Measurements from ENCODE around the gene CDK15.

DNA sequence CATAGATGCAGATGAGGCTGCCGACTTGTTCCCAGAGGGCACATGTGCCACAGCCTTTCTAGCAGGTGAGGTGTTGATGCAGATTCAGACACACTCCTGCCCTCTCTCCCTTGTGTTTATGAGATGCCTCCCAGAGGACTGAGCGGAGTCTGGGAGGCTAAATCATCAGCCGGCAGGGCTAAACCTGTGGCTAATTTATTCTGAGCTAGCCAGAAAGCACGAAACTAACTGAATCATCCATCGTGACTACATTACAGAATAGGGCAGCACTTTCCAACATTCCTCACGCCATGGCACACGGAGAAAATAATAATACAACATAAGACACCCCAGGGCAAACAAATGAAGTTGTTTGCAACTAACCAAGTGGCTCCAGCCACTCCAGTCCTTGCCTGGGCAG, 125.6 kb downstream of the CDK15 start:
- TF ChIP-seq CTCF (IDR thresholded peaks at IDR 0.05) (no peak), EZH2 (IDR thresholded peaks at IDR 0.05) (no peak), EZH2phosphoT487 (IDR thresholded peaks at IDR 0.05) (no peak)

Measured in neural progenitor cell (in vitro differentiated cells).